H1 (cell line): ENCODE data around the gene GPC1. TPM values are rescaled to one million over a fixed set of nuclear protein-coding genes. Genes with fewer than 3 reads are reported as not detected.

Experiments
- CTCF ChIA-PET: fragments of 300-600 bp; sonication (Branson Sonifier 250); formaldehyde crosslinking; loops from one replicate; lab custom pipeline; 2021; ENCODE audit not compliant: partially characterized antibody; lab: Charles Lee
- POLR2A ChIA-PET: fragments of 300-600 bp; sonication (Branson Sonifier 250); formaldehyde crosslinking; loops from one replicate; lab custom pipeline; 2021; ENCODE audit warnings: inconsistent platforms; ENCODE audit not compliant: partially characterized antibody; lab: Charles Lee
- DNase-seq, 2 experiments: peaks; one replicate each; pipeline versions ENCODE4 v3.0.0 to v3.0.0-alpha.2; 2010 to 2022; ENCODE audit warnings: low spot score in 2 of 2, low read depth in 1 of 2, mixed read lengths in 1 of 2
- FAIRE-seq: peaks from 2 replicates; lab custom pipeline; 2011; peaks lifted over from hg19 to GRCh38; lab: Jason Lieb, UNC
- H2AFZ ChIP-seq: 2 replicates; pipeline ENCODE4 v1.8.1; 2012; ENCODE audit warnings: low read length, inconsistent platforms
- H2AK5ac ChIP-seq: 2 replicates; pipeline ENCODE4 v1.6.1; 2013; ENCODE audit warnings: low read depth, low read length
- H2BK120ac ChIP-seq: replicated peaks from 2 replicates; pipeline ENCODE3; 2013; ENCODE audit warnings: low read depth, low read length, inconsistent platforms
- H2BK12ac ChIP-seq: 2 replicates; pipeline ENCODE4 v1.6.1; 2013; ENCODE audit warnings: low read depth, low read length
- H2BK15ac ChIP-seq: 2 replicates; pipeline ENCODE4 v1.6.1; 2013; ENCODE audit warnings: low read length
- H2BK20ac ChIP-seq: 2 replicates; pipeline ENCODE4 v1.6.1; 2013; ENCODE audit warnings: low read length
- H2BK5ac ChIP-seq: 2 replicates; pipeline ENCODE4 v1.6.1; 2013; ENCODE audit warnings: low read depth, low read length
- H3K14ac ChIP-seq: 2 replicates; pipeline ENCODE4 v1.6.1; 2013; ENCODE audit warnings: inconsistent platforms; ENCODE audit not compliant: insufficient read length
- H3K18ac ChIP-seq: 2 replicates; pipeline ENCODE4 v1.6.1; 2013; ENCODE audit warnings: low read length; ENCODE audit errors: extremely low read depth
- H3K23ac ChIP-seq: 2 replicates; pipeline ENCODE4 v1.6.1; 2013; ENCODE audit warnings: inconsistent platforms; ENCODE audit not compliant: insufficient read length
- H3K23me2 ChIP-seq: 2 replicates; pipeline ENCODE4 v1.6.1; 2013; ENCODE audit warnings: low read depth, low read length
- H3K27ac ChIP-seq: 2 replicates; pipeline ENCODE4 v1.6.1; 2011; ENCODE audit warnings: low read depth, low read length, inconsistent platforms
- H3K27me3 ChIP-seq, 4 experiments: replicated peaks in 1 of 4; 1 replicate in 1 of 4; 2 replicates in 3 of 4; pipeline versions ENCODE4 v1.6.1 to v1.8.1; 2011 to 2013; ENCODE audit warnings: low read length in 3 of 4, mild to moderate bottlenecking in 3 of 4, inconsistent platforms in 2 of 4, mixed read lengths in 2 of 4, moderate library complexity in 1 of 4; ENCODE audit not compliant: control insufficient read depth in 3 of 4, insufficient read depth in 3 of 4; ENCODE audit errors: extremely low read depth in 1 of 4
- H3K36me3 ChIP-seq, 4 experiments: 2 replicates each; pipeline versions ENCODE4 v1.6.1 to v1.8.1; 2011 to 2013; ENCODE audit warnings: mild to moderate bottlenecking in 4 of 4, low read length in 3 of 4, moderate library complexity in 2 of 4, control low read depth in 1 of 4, inconsistent platforms in 1 of 4; ENCODE audit not compliant: insufficient read depth in 4 of 4, control insufficient read depth in 2 of 4
- H3K4ac ChIP-seq: replicated peaks from 2 replicates; pipeline ENCODE3; 2013; ENCODE audit warnings: low read length, low read depth, mixed read lengths, inconsistent platforms; ENCODE audit not compliant: insufficient read length
- H3K4me1 ChIP-seq, 4 experiments: replicated peaks in 1 of 4; 1 replicate in 1 of 4; 2 replicates in 3 of 4; pipeline versions ENCODE4 v1.6.1 to v1.8.1; 2011 to 2013; ENCODE audit warnings: low read length in 3 of 4, inconsistent platforms in 2 of 4, mixed read lengths in 1 of 4; ENCODE audit not compliant: insufficient read depth in 4 of 4, control insufficient read depth in 3 of 4
- H3K4me2 ChIP-seq, 2 experiments: 2 replicates each; pipeline versions ENCODE4 v1.6.1 to v1.8.1; 2011 to 2013; ENCODE audit warnings: low read depth in 2 of 2, low read length in 2 of 2, control low read depth in 1 of 2, inconsistent platforms in 1 of 2, mild to moderate bottlenecking in 1 of 2; ENCODE audit not compliant: insufficient read depth in 1 of 2
- H3K4me3 ChIP-seq, 4 experiments: fragments of 200-600, 300-600 bp in 1 of 4; sonication (generic), shearing (Covaris generic), sonication (Bioruptor Twin) in 1 of 4; 2 replicates each; pipeline versions ENCODE4 v1.5.1 to v1.8.1; 2011 to 2016; ENCODE audit warnings: low read length in 4 of 4, low read depth in 3 of 4, control low read depth in 2 of 4, inconsistent platforms in 2 of 4, mild to moderate bottlenecking in 2 of 4, mixed read lengths in 1 of 4, moderate library complexity in 1 of 4; ENCODE audit not compliant: insufficient read depth in 2 of 4; ENCODE audit errors: extremely low read depth in 1 of 4
- H3K56ac ChIP-seq: replicated peaks from 2 replicates; pipeline ENCODE3; 2013; ENCODE audit warnings: low read depth, mild to moderate bottlenecking, mixed read lengths, low read length, inconsistent platforms; ENCODE audit not compliant: insufficient read length
- H3K79me1 ChIP-seq: 2 replicates; pipeline ENCODE4 v1.6.1; 2013; ENCODE audit warnings: low read depth, low read length, control low read depth
- H3K79me2 ChIP-seq, 2 experiments: 2 replicates each; pipeline versions ENCODE4 v1.6.1 to v1.8.1; 2012 to 2013; ENCODE audit warnings: low read length in 2 of 2, mild to moderate bottlenecking in 2 of 2, inconsistent platforms in 1 of 2; ENCODE audit not compliant: insufficient read depth in 2 of 2, control insufficient read depth in 1 of 2
- H3K9ac ChIP-seq, 4 experiments: replicated peaks in 1 of 4; 1 replicate in 1 of 4; 2 replicates in 3 of 4; pipeline versions ENCODE4 v1.6.1 to v1.8.1; 2011 to 2013; ENCODE audit warnings: low read depth in 3 of 4, low read length in 3 of 4, control low read depth in 2 of 4, mild to moderate bottlenecking in 2 of 4, moderate library complexity in 2 of 4, inconsistent platforms in 1 of 4; ENCODE audit errors: extremely low read depth in 1 of 4
- H3K9me3 ChIP-seq, 2 experiments: 2 replicates each; pipeline versions ENCODE4 v1.6.1 to v1.8.1; 2012 to 2013; ENCODE audit warnings: mild to moderate bottlenecking in 2 of 2, moderate library complexity in 2 of 2, control low read depth in 1 of 2, inconsistent platforms in 1 of 2, low read depth in 1 of 2, low read length in 1 of 2, mixed read lengths in 1 of 2; ENCODE audit not compliant: insufficient read depth in 2 of 2
- H4K20me1 ChIP-seq, 2 experiments: replicated peaks in 1 of 2; 2 replicates each; pipeline versions ENCODE3 to v1.8.1; 2011 to 2013; ENCODE audit warnings: inconsistent platforms in 2 of 2, low read length in 2 of 2, mild to moderate bottlenecking in 1 of 2; ENCODE audit not compliant: insufficient read depth in 2 of 2, control insufficient read depth in 1 of 2
- H4K5ac ChIP-seq: 2 replicates; pipeline ENCODE4 v1.6.1; 2013; ENCODE audit warnings: low read length, low read depth, mixed read lengths, inconsistent platforms; ENCODE audit not compliant: insufficient read length
- H4K8ac ChIP-seq: 2 replicates; pipeline ENCODE4 v1.8.0; 2013; ENCODE audit warnings: mild to moderate bottlenecking, moderate library complexity, low read length, inconsistent platforms; ENCODE audit not compliant: insufficient read depth; ENCODE audit errors: extremely low read depth
- H4K91ac ChIP-seq: replicated peaks from 2 replicates; pipeline ENCODE3; 2013; ENCODE audit warnings: low read length, mixed read lengths, inconsistent platforms; ENCODE audit not compliant: insufficient read length
- CREB1 ChIP-seq: IDR thresholded peaks from 2 replicates; pipeline ENCODE4 v1.6.1; 2012; ENCODE audit warnings: inconsistent platforms
- GTF2F1 ChIP-seq: IDR thresholded peaks from 2 replicates; pipeline ENCODE4 v1.6.1; 2012; ENCODE audit warnings: low read depth, low read length, improper control_type of control experiment, borderline replicate concordance
- HDAC2 ChIP-seq, 2 experiments: fragments of 300-600 bp in 1 of 2; sonication (generic) in 1 of 2; IDR thresholded peaks; 2 replicates each; pipeline ENCODE4 v1.6.1; 2011 to 2012; ENCODE audit warnings: low read depth in 2 of 2, low read length in 2 of 2, mild to moderate bottlenecking in 2 of 2, moderate library complexity in 2 of 2, borderline replicate concordance in 1 of 2, inconsistent platforms in 1 of 2
- KDM4A ChIP-seq: IDR thresholded peaks from one replicate; pipeline ENCODE4 v1.7.1; 2012; ENCODE audit warnings: low read depth, mild to moderate bottlenecking, moderate library complexity, low read length, inconsistent platforms; ENCODE audit not compliant: severe bottlenecking
- SP2 ChIP-seq: IDR thresholded peaks from 2 replicates; pipeline ENCODE4 v1.6.1; 2012; ENCODE audit warnings: mild to moderate bottlenecking, low read length, inconsistent platforms
- ZNF274 ChIP-seq: IDR thresholded peaks from 2 replicates; pipeline ENCODE4 v1.7.0; 2012; ENCODE audit warnings: low read length, borderline replicate concordance; ENCODE audit errors: extremely low read depth
- WGBS, 2 experiments: shearing (Covaris generic) in 1 of 2; methylation state at CpG; one replicate each; pipeline versions ENCODE4 v1.1.6 to v1.1.7; 2013 to 2015; ENCODE audit warnings: low lambda C conversion rate in 2 of 2, mixed read lengths in 2 of 2, inconsistent platforms in 1 of 2, low coverage in 1 of 2, missing lambda C conversion rate in 1 of 2; ENCODE audit not compliant: insufficient replicate concordance in 2 of 2, insufficient coverage in 1 of 2, insufficient read length in 1 of 2; ENCODE audit errors: extremely low coverage in 1 of 2, missing lambda C conversion rate in 1 of 2; 5-methylcytosine and 5-hydroxymethylcytosine counted together
- long read RNA-seq, 2 experiments: library from RNA in 1 of 2; library from capped mRNA in 1 of 2; stranded (forward); transcript quantifications; one replicate each; pipeline ENCODE4 v2.0.0, GENCODE V29; 2021; ENCODE audit warnings: inconsistent platforms in 1 of 2
- polyA minus RNA-seq, 3 experiments: library from RNA; depleted of rRNA, polyadenylated mRNA; stranded (reverse); fragments of >200 nt; gene quantifications; 1 replicate in 2 of 3; 2 replicates in 1 of 3; pipeline ENCODE4 v1.2.3, GENCODE V29; 2011
- polyA plus RNA-seq, 7 experiments: library from polyadenylated mRNA; depleted of rRNA in 3 of 7; stranded (reverse) in 5 of 7; unstranded in 2 of 7; fragments of >200 nt in 5 of 7; fragments of 200-250 nt in 2 of 7; gene quantifications; 1 replicate in 5 of 7; 2 replicates in 1 of 7; 4 replicates in 1 of 7; pipeline versions ENCODE4 v1.2.1 to v1.2.3, GENCODE V29; 2011 to 2013; ENCODE audit warnings: missing spikeins in 2 of 7, mixed read lengths in 2 of 7
- total RNA-seq: library from RNA; stranded (reverse); fragmentation: NEBNext Ultra II Directional; extraction: Animal tissue kit (Norgen Biotek cat#: 25700); gene quantifications from 2 replicates; pipeline ENCODE4 v1.2.1, GENCODE V29; 2021

GPC1 gene, protein sequence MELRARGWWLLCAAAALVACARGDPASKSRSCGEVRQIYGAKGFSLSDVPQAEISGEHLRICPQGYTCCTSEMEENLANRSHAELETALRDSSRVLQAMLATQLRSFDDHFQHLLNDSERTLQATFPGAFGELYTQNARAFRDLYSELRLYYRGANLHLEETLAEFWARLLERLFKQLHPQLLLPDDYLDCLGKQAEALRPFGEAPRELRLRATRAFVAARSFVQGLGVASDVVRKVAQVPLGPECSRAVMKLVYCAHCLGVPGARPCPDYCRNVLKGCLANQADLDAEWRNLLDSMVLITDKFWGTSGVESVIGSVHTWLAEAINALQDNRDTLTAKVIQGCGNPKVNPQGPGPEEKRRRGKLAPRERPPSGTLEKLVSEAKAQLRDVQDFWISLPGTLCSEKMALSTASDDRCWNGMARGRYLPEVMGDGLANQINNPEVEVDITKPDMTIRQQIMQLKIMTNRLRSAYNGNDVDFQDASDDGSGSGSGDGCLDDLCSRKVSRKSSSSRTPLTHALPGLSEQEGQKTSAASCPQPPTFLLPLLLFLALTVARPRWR
- 28.3 and 31.9 TPM in 2 replicates for total RNA-seq
- polyA plus RNA-seq (2011; rRNA removed) = 21.9 and 30.2 TPM in 2 replicates
- 22.1 TPM for polyA plus RNA-seq (2011; cell fraction: cytosol; rRNA removed)
- 47.6 TPM for polyA plus RNA-seq (2011; cell fraction: nucleus; rRNA removed)
- polyA plus RNA-seq (2012, experiment 1 of 2) = 18.4 to 31.5 TPM (median 29.5 TPM) in 4 replicates
- polyA plus RNA-seq (2012, experiment 2 of 2) = 27.9 TPM
- polyA plus RNA-seq (2013, experiment 1 of 2) = 42.0 TPM
- polyA plus RNA-seq (2013, experiment 2 of 2) = 37.4 TPM
- polyA minus RNA-seq (2011; rRNA and poly(A)+ RNA removed) = 14.3 and 16.0 TPM in 2 replicates
- polyA minus RNA-seq (2011; cell fraction: cytosol; rRNA and poly(A)+ RNA removed) = 29.2 TPM
- 22.9 TPM for polyA minus RNA-seq (2011; cell fraction: nucleus; rRNA and poly(A)+ RNA removed)
- long read RNA-seq, experiment 1, transcript GPC1-201 (9 exons, 3,713 nt) = major isoform, 9 of 41 reads
- long read RNA-seq, experiment 1, partial matches to known transcripts = 32 of 41 reads
- long read RNA-seq, experiment 1, other reads (novel, unspliced or antisense) = 0 of 41 reads
- long read RNA-seq, experiment 2, partial matches to known transcripts = 1 of 1 reads
- long read RNA-seq, experiment 2, other reads (novel, unspliced or antisense) = 0 of 1 reads

- ChIA-PET CTCF (interaction anchor here (1.5 to 1.7 kb wide), 2 partner anchors 11 to 19 kb away, joined by 4 read pairs; no protein-coding TSS in a partner anchor), POLR2A (interaction anchor here (1.3 to 2.1 kb wide), 2 partner anchors 20 to 144 kb away, joined by 3 to 12 read pairs; no protein-coding TSS in a partner anchor)
- Histone ChIP-seq H2BK15ac (no peak within 1 kb of the TSS), H2BK5ac (no peak within 1 kb of the TSS), H2AFZ (no peak within 1 kb of the TSS), H3K4me3 (peak within 1 kb of the TSS; percentile 56 to 93 (median 66)), H3K23me2 (peaks cover 7% of the 10 kb centered on the region; the same call in 1 of the 2 replicates), H3K56ac (no peak within 1 kb of the TSS), H2BK12ac (no peak within 1 kb of the TSS), H4K8ac (peak within 1 kb of the TSS; percentile 60), H2BK120ac (no peak within 1 kb of the TSS), H3K4ac (no peak within 1 kb of the TSS), H2AK5ac (0 out of 2 replicates have a peak within 1 kb of the TSS, but pooled peaks have one; percentile 39), H3K18ac (peak within 1 kb of the TSS; percentile 32; the same call in 1 of the 2 replicates), H3K4me2 (peak within 1 kb of the TSS; percentile 80 to 88), H3K27me3 (peaks cover 14 to 36% (median 23%) of the 10 kb centered on the region in 4 experiments), H3K36me3 (no peaks in the 10 kb centered on the region), H3K9ac (peak within 1 kb of the TSS in 3 of 4 experiments; percentile 45 to 66 (median 62); a peak in 5 of 7 replicates), H4K91ac (no peak within 1 kb of the TSS), H3K79me2 (peaks cover 0 to 9% of the 10 kb centered on the region in 2 experiments; a peak in 1 of 4 replicates), H2BK20ac (no peak within 1 kb of the TSS), H3K9me3 (no peaks in the 10 kb centered on the region), H4K5ac (no peak within 1 kb of the TSS), H3K27ac (no peak within 1 kb of the TSS), H3K14ac (no peak within 1 kb of the TSS), H3K23ac (no peak within 1 kb of the TSS), H3K79me1 (no peaks in the 10 kb centered on the region; the same call in 1 of the 2 replicates), H3K4me1 (peaks cover 0 to 16% (median 1%) of the 10 kb centered on the region in 4 experiments; a peak in 6 of 7 replicates), H4K20me1 (peaks cover 22 to 24% of the 10 kb centered on the region in 2 experiments)
- DNase-seq = peak in 1 of 2 experiments; percentile 75
- WGBS, 2 experiments = 1% methylated on average over 14 of the region's 77 CpGs; no CpG with 5 or more reads in 1 of the 2 experiments
- no peak for FAIRE-seq
- TF ChIP-seq CREB1 (no peak), SP2 (no peak), KDM4A (peak; percentile 22), ZNF274 (no peak), HDAC2 (IDR thresholded peaks at IDR 0.05; ENCODE audit: borderline replicate concordance in 1 of 2, low read depth in 2 of 2, low read length in 2 of 2) (no peak), GTF2F1 (no peak)
Measured at GRCh38 chr2:240435457-240435947, at the start of gene GPC1. GPC1 (plus strand) TSS chr2:240435663; CDS start chr2:240435919, 256 bp downstream.
